Measurements from ENCODE around the gene QRFP.

Gene QRFP

DNA sequence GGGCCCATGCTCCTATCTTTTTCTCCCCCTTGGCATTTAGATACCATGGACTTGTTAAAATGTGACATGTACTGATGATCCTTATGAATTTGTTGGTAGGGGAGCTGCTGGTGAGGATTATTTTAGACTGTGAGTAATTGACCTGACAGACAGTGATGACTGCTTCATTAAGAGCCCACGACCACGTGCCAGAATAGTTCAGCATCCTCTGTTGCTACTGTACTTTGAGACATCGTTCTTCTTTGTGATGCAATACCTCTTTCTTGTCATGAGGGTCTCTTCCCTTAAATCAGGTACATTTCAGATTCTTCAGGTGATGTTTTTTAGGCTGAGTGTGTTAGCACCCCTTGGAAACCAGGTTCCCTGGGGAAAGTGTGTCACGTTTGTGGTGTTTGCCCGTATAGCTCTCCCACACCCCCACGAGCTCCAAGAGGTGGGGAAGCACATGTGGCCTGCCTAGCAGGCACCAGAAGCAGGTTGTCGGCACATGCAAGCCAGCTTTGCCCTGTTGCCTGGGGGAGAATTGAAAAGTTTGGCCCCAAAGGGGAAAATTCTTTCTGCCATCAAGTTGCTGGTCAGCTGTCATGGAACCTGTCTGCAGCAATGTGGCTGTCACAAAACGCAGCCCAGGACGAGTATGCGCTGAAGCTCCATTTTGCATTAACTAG lies 25.1 kb downstream of the QRFP start:
- Mint-ChIP-seq H3K4me1 (peaks cover 5% of the 10 kb centered on the region), H3K9me3 (no peaks in the 10 kb centered on the region), H3K27ac (no peak overlapping the region), H3K36me3 (ENCODE audit: low read depth) (peaks cover 38% of the 10 kb centered on the region), H3K4me3 (no peak overlapping the region), H3K27me3 (no peaks in the 10 kb centered on the region)
- ATAC-seq, result no peak
- no peak for DNase-seq

DNA sequence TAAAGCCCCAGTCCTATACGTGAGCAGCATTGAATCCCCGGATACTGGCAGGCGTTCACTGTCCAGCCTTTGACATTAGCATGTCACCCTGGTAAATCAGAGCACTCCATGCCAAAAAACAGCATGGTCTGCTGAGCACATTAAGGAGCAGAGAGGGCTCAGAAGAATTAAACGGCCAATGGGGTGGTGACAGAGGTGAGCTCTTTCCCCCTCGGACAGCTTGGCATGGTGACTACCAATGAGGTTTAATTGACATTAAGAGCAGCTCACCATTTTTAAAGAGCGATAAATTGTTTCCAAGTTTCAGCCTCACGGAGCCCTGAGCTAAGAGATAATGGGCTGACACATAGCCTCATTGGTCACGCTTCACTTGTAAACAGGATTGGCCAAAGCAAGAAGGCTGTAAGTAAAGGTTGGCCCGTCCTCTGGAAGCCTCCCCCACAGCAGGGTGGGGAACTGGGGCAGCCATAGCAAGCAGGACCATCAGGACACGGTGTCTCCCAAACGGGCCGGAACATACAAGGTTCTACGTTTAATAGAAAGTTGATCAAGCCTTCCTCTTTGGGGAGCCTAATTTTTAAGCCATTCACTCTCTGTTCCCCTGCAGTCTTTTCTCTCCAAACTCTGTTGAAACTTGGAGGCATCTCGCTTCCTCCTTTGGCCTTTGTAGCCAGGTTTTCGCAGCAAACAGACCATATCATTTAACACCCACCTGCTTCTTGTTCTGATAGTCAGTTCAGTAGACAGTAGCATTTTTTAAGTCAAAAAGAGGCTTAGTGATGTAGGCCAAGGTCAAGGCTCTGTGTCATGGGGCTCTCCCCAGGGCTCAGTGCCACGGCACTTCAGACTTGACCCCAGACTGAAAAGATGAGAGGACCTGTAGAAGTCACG lies 25.9 kb downstream of the QRFP start:
- ATAC-seq, result no peak

DNA sequence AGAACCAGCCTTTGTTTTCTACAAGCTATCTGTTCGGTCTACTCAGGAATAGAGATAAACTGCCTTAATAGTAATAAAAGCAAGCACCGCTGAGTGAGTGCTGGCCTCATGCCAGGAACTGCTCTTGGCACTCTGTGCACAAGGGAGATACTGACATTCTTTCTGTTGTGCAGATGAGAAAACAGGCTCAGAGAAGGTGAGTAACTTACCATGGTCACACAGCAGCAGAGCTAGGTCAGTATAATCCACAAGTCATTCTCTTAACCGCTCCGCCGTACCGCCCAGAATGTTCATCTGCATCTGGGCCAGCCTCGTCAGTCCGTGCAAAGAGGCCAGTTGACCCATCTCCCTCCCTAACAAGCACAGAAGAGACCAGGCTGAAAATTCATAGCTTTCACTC lies 27.4 kb downstream of the QRFP start:
- no peak overlapping the region for H3K4me3 Mint-ChIP-seq
- no peak overlapping the region for H3K27ac Mint-ChIP-seq
- H3K36me3 Mint-ChIP-seq (ENCODE audit: low read depth), result peaks cover 28% of the 10 kb centered on the region
- no peaks in the 10 kb centered on the region for H3K9me3 Mint-ChIP-seq
- DNase-seq (no peak), ATAC-seq (no peak)
- no peaks in the 10 kb centered on the region for H3K27me3 Mint-ChIP-seq
- H3K4me1 Mint-ChIP-seq, result peaks cover 6% of the 10 kb centered on the region

More for the DNA sequence above, 25.9 kb downstream of the QRFP start:
- H3K27ac Mint-ChIP-seq, result no peak overlapping the region
- H3K27me3 Mint-ChIP-seq, result no peaks in the 10 kb centered on the region
- H3K4me3 Mint-ChIP-seq, result no peak overlapping the region
- no peak for DNase-seq
- peaks cover 38% of the 10 kb centered on the region for H3K36me3 Mint-ChIP-seq (ENCODE audit: low read depth)
- peaks cover 6% of the 10 kb centered on the region for H3K4me1 Mint-ChIP-seq
- no peaks in the 10 kb centered on the region for H3K9me3 Mint-ChIP-seq

DNA sequence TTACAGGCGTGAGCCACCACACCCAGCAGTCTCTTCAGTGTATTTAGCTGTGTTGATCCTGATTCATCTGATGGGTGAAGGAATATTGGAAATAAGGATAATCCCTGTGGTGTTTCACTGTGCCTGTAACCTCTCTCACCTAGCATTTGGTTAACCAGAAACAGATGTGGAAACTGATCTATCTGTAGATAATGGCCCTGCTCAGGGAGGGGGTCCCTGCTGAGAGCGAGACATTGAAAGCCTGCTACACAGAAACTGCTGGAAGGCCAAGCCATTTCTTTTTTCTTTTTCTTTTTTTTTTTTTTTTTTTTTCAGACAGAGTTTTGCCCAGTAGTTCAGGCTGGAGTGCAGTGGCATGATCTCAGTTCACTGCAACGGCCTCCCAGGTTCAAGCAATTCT lies 28.4 kb downstream of the QRFP start:
- no peaks in the 10 kb centered on the region for H3K9me3 Mint-ChIP-seq
- ATAC-seq, result no peak
- H3K4me1 Mint-ChIP-seq, result peaks cover 6% of the 10 kb centered on the region
- H3K27me3 Mint-ChIP-seq, result no peaks in the 10 kb centered on the region
- no peak overlapping the region for H3K4me3 Mint-ChIP-seq
- no peak overlapping the region for H3K27ac Mint-ChIP-seq
- peaks cover 25% of the 10 kb centered on the region for H3K36me3 Mint-ChIP-seq (ENCODE audit: low read depth)
- no peak for DNase-seq

DNA sequence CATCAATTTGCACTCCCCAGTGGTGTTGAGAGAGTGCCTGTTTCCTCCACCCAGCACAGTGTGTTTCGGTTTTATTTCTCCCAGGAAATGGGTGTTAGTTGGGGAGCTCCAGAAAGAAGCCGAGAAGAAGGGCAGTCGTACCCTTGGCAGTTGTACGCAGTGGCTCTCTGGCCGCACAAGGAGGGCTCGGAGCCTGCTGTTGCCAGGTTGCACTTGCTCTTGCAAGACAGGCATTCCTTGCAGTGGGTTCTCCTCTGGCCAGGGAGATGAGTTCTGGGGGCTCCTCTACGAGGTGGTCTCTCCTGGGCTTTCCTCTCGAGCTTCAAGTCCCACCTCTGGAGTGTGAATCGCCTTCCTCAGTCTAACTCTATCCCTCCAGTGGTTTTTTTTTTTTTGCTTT lies 29.1 kb downstream of the QRFP start:
- no peak for ATAC-seq
- Mint-ChIP-seq H3K27ac (no peak overlapping the region), H3K4me1 (peaks cover 6% of the 10 kb centered on the region), H3K4me3 (no peak overlapping the region), H3K36me3 (ENCODE audit: low read depth) (peaks cover 26% of the 10 kb centered on the region), H3K9me3 (no peaks in the 10 kb centered on the region), H3K27me3 (no peaks in the 10 kb centered on the region)
- no peak for DNase-seq

DNA sequence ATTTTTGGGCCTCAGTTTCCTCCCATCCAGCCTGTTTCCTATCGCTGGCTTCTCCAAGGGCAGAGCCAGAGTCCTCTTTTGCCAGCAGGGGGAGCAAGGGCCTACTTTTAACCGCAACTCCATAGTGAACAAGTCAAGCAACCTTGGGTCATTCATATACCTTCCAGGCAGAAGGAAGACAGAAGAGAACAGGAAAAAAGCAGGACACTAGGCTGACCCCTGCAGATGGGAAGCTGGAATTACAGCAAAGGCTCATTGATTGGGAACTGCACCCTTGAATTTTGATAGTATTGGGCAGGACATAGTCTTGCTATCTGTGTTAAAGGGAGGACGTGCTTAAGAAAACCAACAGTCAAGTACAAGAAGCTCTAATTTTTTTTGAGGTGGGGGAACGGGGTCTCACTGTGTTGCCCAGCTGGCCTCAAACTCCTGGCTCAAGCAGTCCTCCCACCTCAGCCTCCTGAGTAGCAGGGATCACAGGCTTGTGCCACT lies 30.1 kb downstream of the QRFP start:
- no peaks in the 10 kb centered on the region for H3K9me3 Mint-ChIP-seq
- peaks cover 6% of the 10 kb centered on the region for H3K4me1 Mint-ChIP-seq
- no peaks in the 10 kb centered on the region for H3K27me3 Mint-ChIP-seq
- peaks cover 21% of the 10 kb centered on the region for H3K36me3 Mint-ChIP-seq (ENCODE audit: low read depth)
- no peak overlapping the region for H3K27ac Mint-ChIP-seq
- ATAC-seq, result peak; percentile 60
- H3K4me3 Mint-ChIP-seq, result no peak overlapping the region
- DNase-seq, result peak; percentile 57

DNA sequence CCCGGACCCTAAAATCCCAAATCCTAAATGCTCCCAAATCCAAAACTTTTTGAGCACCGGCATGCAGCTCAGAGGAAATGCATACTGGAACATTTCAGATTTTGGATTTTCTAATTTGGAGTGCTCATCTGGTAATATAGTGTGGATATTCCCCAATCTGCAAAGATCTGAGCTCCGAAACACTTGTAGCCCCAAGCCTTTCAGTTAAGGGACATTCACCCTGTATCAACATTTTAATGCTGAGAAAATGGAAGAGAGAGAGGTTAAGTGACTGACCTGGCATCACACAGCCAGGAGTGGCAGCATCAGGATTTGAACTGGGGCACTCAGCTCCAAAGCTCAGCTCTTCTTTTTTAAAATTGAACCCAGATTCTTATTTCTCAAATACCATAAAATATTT lies 30.7 kb downstream of the QRFP start:
- peaks cover 19% of the 10 kb centered on the region for H3K36me3 Mint-ChIP-seq (ENCODE audit: low read depth)
- no peaks in the 10 kb centered on the region for H3K27me3 Mint-ChIP-seq
- peaks cover 2% of the 10 kb centered on the region for H3K4me1 Mint-ChIP-seq
- no peak overlapping the region for H3K27ac Mint-ChIP-seq
- no peak for ATAC-seq
- no peaks in the 10 kb centered on the region for H3K9me3 Mint-ChIP-seq
- no peak for DNase-seq
- no peak overlapping the region for H3K4me3 Mint-ChIP-seq

DNA sequence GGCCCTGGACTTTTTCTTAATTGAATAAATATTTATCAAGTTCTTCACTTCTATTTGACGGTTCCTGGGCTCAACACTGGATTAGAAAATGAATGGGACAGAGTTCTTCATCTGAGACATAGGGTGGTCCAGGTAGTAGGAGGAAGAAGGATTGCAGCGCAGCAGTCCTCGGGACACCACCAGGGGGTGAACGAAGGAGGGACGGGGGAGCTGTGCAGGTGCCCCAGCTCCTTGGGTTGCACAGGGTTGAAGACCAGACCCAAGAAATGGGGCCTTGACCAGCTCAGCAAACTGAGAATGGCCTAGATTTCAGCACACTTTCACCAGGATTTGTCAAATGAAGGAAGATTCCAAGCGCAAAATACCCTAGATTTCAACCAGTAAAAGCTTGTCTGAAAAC lies 32.1 kb downstream of the QRFP start:
- H3K36me3 Mint-ChIP-seq (ENCODE audit: low read depth), result peaks cover 15% of the 10 kb centered on the region
- H3K4me1 Mint-ChIP-seq, result peaks cover 1% of the 10 kb centered on the region
- H3K9me3 Mint-ChIP-seq, result no peaks in the 10 kb centered on the region
- H3K27ac Mint-ChIP-seq, result no peak overlapping the region
- no peak for DNase-seq
- no peak for ATAC-seq
- H3K27me3 Mint-ChIP-seq, result no peaks in the 10 kb centered on the region
- H3K4me3 Mint-ChIP-seq, result no peak overlapping the region

DNA sequence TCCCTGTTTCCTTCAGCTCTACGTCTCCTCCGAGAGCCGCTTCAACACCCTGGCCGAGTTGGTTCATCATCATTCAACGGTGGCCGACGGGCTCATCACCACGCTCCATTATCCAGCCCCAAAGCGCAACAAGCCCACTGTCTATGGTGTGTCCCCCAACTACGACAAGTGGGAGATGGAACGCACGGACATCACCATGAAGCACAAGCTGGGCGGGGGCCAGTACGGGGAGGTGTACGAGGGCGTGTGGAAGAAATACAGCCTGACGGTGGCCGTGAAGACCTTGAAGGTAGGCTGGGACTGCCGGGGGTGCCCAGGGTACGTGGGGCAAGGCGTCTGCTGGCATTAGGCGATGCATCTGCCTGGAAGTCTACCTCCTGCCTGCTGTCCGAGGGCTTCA lies 33.9 kb downstream of the QRFP start:
- H3K27ac Mint-ChIP-seq, result no peak overlapping the region
- H3K36me3 Mint-ChIP-seq (ENCODE audit: low read depth), result peaks cover 15% of the 10 kb centered on the region
- H3K4me1 Mint-ChIP-seq, result peaks cover 1% of the 10 kb centered on the region
- H3K9me3 Mint-ChIP-seq, result no peaks in the 10 kb centered on the region
- H3K27me3 Mint-ChIP-seq, result no peaks in the 10 kb centered on the region
- ATAC-seq, result peak; percentile 25
- no peak for DNase-seq
- no peak overlapping the region for H3K4me3 Mint-ChIP-seq

DNA sequence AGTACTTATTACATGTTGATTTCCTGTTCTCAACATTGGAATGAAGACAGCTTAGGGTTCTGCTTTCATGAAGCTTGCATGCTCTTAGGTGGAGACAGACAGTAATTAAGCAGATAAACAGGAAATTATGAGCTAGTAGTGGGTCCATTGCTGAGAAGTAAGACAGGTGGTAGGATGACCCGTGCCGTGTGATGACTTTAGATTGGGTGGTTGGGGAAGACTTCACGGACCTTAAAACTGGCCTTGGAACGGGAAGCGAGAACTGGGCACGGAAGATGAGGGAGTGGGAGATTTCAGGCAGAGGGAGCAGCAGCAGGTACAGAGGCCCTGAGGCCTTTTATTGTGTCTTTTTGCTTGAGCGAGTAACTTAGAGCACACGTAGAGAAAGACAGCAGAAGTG lies 34.4 kb downstream of the QRFP start:
- Mint-ChIP-seq H3K4me3 (no peak overlapping the region), H3K4me1 (peaks cover 1% of the 10 kb centered on the region), H3K27ac (no peak overlapping the region), H3K27me3 (no peaks in the 10 kb centered on the region), H3K36me3 (ENCODE audit: low read depth) (peaks cover 13% of the 10 kb centered on the region), H3K9me3 (no peaks in the 10 kb centered on the region)
- ATAC-seq, result no peak
- no peak for DNase-seq

DNA sequence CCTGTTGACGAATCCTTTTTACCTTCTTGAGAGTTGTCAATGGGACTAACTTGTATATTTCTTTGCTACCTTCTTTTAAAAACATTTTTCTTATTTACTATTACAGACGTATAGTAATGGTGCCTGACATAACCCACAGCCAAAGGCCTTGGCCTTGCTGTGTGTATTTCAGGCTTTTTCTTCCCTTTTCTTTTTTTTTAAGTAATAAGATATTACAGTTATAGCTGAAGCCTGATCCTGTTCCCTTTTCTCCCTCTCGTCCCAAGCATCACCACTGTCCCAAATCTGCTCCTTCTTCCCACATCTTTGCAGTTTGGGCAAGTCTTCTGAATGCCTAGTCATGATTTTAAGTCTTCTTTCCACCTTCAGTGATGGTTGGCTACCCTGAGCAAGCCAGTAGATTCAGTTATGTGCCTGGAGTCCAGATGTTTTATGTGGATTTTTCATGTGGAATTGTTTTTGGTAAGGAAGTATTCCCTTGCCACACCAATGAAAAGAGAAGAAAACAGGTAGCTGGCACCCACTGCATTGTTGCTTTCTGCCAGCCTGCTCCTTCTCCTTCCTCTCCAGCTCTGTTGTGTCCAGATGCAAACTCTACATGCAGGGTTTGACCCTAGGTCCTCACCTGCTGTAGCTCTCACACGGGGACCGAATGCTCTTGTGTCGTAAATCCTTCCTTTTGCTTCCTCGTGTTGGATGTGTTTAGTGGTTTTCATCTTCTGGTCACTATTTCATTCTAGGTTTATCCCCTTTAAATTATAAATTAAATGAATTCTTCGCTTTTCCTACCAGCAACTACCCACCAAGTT lies 35.0 kb downstream of the QRFP start:
- Mint-ChIP-seq H3K4me1 (peaks cover 1% of the 10 kb centered on the region), H3K36me3 (ENCODE audit: low read depth) (peaks cover 11% of the 10 kb centered on the region), H3K4me3 (no peak overlapping the region), H3K27me3 (no peaks in the 10 kb centered on the region), H3K27ac (no peak overlapping the region), H3K9me3 (no peaks in the 10 kb centered on the region)
- ATAC-seq (no peak), DNase-seq (no peak)

DNA sequence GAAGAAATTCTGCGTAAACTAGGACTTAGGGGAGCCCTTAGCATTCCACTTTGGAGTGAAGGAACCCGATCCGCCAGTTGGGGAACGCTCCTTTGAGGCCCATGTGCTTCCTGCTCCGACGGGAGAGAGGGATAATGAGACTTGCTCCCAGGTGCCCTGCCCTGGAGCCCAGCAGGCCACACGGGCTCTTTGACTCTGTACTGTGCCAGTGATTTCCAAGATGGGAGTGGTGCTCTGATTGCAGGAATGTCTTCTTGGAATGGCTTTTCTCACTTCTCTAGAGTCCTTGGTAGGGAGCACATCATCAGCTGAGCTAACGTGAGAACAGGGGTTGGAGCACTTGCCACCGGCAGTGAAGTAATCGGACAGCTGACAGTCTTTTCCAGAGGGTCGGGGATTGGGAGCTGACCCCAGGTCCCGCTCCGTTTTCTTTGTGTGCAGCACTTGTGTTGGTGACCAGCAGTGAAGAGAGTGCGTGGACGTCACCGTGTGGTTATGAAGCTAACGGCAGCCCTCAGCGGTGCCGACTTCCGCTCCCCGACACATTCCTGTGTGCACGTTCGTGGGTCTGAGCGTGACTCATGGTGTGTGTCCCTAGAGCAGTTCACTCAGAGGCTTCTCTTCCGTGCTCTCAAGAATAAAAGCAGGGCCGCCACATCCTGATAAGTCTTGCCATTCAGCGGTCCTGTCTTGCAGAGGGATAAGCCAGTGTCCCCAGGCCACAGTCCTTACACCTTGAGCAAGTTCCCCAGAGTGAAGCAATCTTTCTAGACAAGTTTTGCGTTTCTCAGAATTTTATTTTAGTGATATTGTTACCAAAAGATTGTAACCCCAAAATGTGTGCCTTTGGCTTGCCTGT lies 35.9 kb downstream of the QRFP start:
- no peaks in the 10 kb centered on the region for H3K4me1 Mint-ChIP-seq
- peaks cover 11% of the 10 kb centered on the region for H3K36me3 Mint-ChIP-seq (ENCODE audit: low read depth)
- no peak overlapping the region for H3K4me3 Mint-ChIP-seq
- no peak overlapping the region for H3K27ac Mint-ChIP-seq
- no peaks in the 10 kb centered on the region for H3K27me3 Mint-ChIP-seq
- ATAC-seq (no peak), DNase-seq (no peak)
- no peaks in the 10 kb centered on the region for H3K9me3 Mint-ChIP-seq

DNA sequence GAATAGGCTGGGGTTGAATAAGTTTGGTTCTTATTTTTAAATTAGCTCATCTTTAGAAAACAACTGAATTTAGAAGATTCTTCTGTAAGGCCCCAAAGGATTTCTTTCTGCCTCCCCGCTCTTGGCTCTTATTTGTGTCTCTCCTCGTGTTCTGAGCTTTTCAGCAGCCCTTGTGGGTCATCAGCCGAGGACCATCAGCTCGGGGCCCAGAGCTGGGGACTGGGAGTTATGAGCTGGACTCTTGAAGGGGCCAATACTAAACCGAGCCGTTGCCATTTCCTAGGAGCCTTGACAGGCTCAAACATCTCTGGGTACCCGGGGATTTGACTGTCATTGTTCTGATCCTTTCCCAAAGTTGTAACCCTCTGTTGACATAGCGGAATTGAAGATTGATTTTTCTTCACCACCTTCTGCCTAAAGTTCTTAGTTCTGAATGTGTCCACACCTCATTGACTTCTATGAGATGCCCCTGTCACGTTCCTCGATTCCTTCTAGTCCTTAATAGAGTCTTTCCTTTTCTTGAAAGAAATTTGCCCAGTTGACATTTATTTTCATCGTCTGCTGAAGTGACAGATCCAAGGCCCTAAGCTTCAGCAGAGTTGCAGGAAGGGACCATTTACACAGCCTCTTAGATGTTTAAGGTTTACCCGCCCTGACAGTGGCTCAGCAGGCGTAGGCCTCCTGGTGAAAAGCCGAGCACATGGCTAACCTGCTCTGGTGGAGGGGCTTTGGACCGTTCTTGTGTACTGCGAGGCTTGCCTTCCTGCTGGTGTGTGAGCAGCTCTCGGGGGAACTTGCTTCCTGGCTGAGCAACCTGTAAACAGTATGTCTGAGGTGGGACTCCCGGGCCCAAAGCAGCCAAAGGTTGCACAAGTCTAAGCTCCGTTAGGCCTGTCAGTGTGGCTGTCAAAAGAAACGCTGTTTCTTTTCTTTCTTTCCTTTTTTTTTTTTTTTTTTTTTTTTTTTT lies 37.6 kb downstream of the QRFP start:
- ATAC-seq (no peak), DNase-seq (no peak)
- H3K27me3 Mint-ChIP-seq, result no peaks in the 10 kb centered on the region
- H3K4me1 Mint-ChIP-seq, result no peaks in the 10 kb centered on the region
- no peaks in the 10 kb centered on the region for H3K9me3 Mint-ChIP-seq
- H3K4me3 Mint-ChIP-seq, result no peak overlapping the region
- H3K27ac Mint-ChIP-seq, result peak overlapping the region; percentile 12
- peaks cover 15% of the 10 kb centered on the region for H3K36me3 Mint-ChIP-seq (ENCODE audit: low read depth)

All from activated naive CD8-positive, alpha-beta T cell treated with anti-CD3 and anti-CD28 coated beads, Interleukin-2, amount 50 U/mL, for 24 hours (primary cell).